Measurements from ENCODE around the gene IMPDH1.

The IMPDH1 gene

GRCh38 chr7:128405471-128406313 is 4.1 kb downstream of the IMPDH1 start:
- peak; percentile 67 for DNase-seq (ENCODE audit: low read depth, low spot score)

GRCh38 chr7:128404886-128405470 is 4.8 kb downstream of the IMPDH1 start:
- peak; percentile 43 for DNase-seq (ENCODE audit: low read depth, low spot score)

GRCh38 chr7:128404143-128404681 is 5.6 kb downstream of the IMPDH1 start:
- no peak for DNase-seq (ENCODE audit: low read depth, low spot score)

- no peak for DNase-seq (ENCODE audit: low read depth, low spot score)
Observed at GRCh38 chr7:128403676-128404075, 6.1 kb downstream of the IMPDH1 start.

- no peak for DNase-seq (ENCODE audit: low read depth, low spot score)
Observed at GRCh38 chr7:128402356-128402755, 7.4 kb downstream of the IMPDH1 start.

- no peak for DNase-seq (ENCODE audit: low read depth, low spot score)
Observed at GRCh38 chr7:128400566-128400965, 9.2 kb downstream of the IMPDH1 start.

GRCh38 chr7:128399991-128400390 is 9.8 kb downstream of the IMPDH1 start:
- no peak for DNase-seq (ENCODE audit: low read depth, low spot score)

- DNase-seq (ENCODE audit: low read depth, low spot score), result no peak
Observed at GRCh38 chr7:128398841-128399135, 11.0 kb downstream of the IMPDH1 start.

GRCh38 chr7:128398016-128398840 is 11.6 kb downstream of the IMPDH1 start:
- DNase-seq (ENCODE audit: low read depth, low spot score), result peak; percentile 68

GRCh38 chr7:128396357-128396756 is 13.4 kb downstream of the IMPDH1 start:
- DNase-seq (ENCODE audit: low read depth, low spot score), result no peak

- DNase-seq (ENCODE audit: low read depth, low spot score), result no peak
Observed at GRCh38 chr7:128395748-128396147, 14.0 kb downstream of the IMPDH1 start.

- DNase-seq (ENCODE audit: low read depth, low spot score), result no peak
Observed at GRCh38 chr7:128394904-128395496, 14.8 kb downstream of the IMPDH1 start.

GRCh38 chr7:128393526-128394330 is 16.1 kb downstream of the IMPDH1 start:
- DNase-seq (ENCODE audit: low read depth, low spot score), result no peak

- DNase-seq (ENCODE audit: low read depth, low spot score), result no peak
Observed at GRCh38 chr7:128392446-128393327, 17.1 kb downstream of the IMPDH1 start.

GRCh38 chr7:128391805-128392204 is 18.0 kb downstream of the IMPDH1 start:
- no peak for DNase-seq (ENCODE audit: low read depth, low spot score)

GRCh38 chr7:128390871-128391565 is 18.8 kb downstream of the IMPDH1 start:
- DNase-seq (ENCODE audit: low read depth, low spot score), result no peak

- no peak for DNase-seq (ENCODE audit: low read depth, low spot score)
Observed at GRCh38 chr7:128389618-128390329, 20.0 kb downstream of the IMPDH1 start.

GRCh38 chr7:128389085-128389617 is 20.6 kb downstream of the IMPDH1 start:
- no peak for DNase-seq (ENCODE audit: low read depth, low spot score)

GRCh38 chr7:128388145-128388485 is 21.7 kb downstream of the IMPDH1 start:
- no peak for DNase-seq (ENCODE audit: low read depth, low spot score)

All from astrocyte of the hippocampus (primary cell).